ENCODE measurements around the gene CCDC124. TPM values are rescaled to one million over a fixed set of nuclear protein-coding genes. Genes with fewer than 3 reads are reported as not detected.
"Not testable (repeated sequence)": the region's sequence is repeated elsewhere in the genome, so short reads cannot be mapped to it uniquely, and the experiment has no call there.

CCDC124 gene
- 55.3 TPM for total RNA-seq
- long read RNA-seq, transcript CCDC124-201 (5 exons, 938 nt): major isoform, 56 of 72 reads
- long read RNA-seq, partial matches to known transcripts: 12 of 72 reads
- long read RNA-seq, other reads (novel, unspliced or antisense): 4 of 72 reads

DNA sequence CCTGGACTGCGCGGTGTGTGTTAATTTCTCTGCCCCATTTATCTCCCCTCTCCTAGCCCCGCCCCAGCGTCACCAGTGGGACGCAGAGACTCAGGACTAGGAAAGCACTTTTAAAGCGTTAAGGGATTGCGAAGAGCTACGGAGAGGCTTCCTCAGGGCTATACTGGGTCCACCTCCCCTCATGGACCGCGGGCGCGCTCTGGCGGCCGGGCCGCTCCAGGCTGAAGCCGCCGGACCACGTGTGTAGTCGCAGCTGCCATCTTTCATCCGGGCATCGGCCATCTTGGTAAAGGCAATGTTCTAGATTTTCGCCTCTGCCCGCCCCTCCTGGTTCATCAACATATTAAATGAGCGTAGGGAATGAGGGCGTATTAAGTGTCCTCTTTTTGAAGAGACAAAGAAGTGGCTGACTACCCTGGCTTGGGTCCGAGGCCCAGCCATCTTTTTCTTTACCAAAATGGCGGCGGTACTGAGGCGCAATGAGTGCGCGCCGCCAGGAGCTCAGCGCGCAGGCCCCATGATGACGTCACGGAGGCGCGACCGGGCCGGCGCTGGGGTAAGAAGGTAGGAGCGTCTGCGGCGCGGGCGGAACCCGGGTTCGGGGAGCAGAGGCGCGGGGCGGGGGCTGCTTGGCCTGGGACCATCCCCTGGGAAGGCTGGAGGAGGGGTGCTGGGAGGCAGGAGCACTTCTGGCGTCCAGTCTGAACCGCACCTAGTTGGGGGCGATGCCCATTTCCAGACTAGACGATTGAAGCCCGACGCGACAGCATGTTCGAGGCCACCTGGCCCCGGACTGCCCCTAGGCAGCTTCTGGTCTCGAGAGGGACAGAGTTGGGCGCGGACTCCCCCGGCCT is at the start of gene CCDC124:
TSS of gene CCDC124 (plus strand) at position 531 of the 854 bp plus-strand sequence. CDS start 3,406 bp downstream, outside the sequence.
- ATAC-seq (peak; percentile 98), DNase-seq (peak; percentile 94)
- Histone ChIP-seq H3K27ac (peak within 1 kb of the TSS; percentile 92), H3K27me3 (ENCODE audit: low read depth) (no peaks in the 10 kb centered on the region), H3K4me3 (peak within 1 kb of the TSS; percentile 78), H3K4me1 (peaks cover 21% of the 10 kb centered on the region), H3K36me3 (peaks cover 12% of the 10 kb centered on the region), H3K9me3 (no peaks in the 10 kb centered on the region)
- TF ChIP-seq, protein P1, sequence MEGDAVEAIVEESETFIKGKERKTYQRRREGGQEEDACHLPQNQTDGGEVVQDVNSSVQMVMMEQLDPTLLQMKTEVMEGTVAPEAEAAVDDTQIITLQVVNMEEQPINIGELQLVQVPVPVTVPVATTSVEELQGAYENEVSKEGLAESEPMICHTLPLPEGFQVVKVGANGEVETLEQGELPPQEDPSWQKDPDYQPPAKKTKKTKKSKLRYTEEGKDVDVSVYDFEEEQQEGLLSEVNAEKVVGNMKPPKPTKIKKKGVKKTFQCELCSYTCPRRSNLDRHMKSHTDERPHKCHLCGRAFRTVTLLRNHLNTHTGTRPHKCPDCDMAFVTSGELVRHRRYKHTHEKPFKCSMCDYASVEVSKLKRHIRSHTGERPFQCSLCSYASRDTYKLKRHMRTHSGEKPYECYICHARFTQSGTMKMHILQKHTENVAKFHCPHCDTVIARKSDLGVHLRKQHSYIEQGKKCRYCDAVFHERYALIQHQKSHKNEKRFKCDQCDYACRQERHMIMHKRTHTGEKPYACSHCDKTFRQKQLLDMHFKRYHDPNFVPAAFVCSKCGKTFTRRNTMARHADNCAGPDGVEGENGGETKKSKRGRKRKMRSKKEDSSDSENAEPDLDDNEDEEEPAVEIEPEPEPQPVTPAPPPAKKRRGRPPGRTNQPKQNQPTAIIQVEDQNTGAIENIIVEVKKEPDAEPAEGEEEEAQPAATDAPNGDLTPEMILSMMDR (IDR thresholded peaks at IDR 0.05): peak; percentile 89
- intact Hi-C loops (cut with DNase I): no loop called here

- DNase-seq (no peak), ATAC-seq (no peak)
- H3K4me3 ChIP-seq: no peak overlapping the region
- no peaks in the 10 kb centered on the region for H3K4me1 ChIP-seq
- H3K36me3 ChIP-seq: no peaks in the 10 kb centered on the region
- H3K9me3 ChIP-seq: no peaks in the 10 kb centered on the region
- TF ChIP-seq, protein P1 (IDR thresholded peaks at IDR 0.05): no peak
- no peak overlapping the region for H3K27ac ChIP-seq
- H3K27me3 ChIP-seq (ENCODE audit: low read depth): peaks cover 4% of the 10 kb centered on the region
- intact Hi-C loops (cut with DNase I): no loop called here
These were observed 49.0 kb upstream of the CCDC124 start for GRCh38 chr19:17883627-17884410.

DNA sequence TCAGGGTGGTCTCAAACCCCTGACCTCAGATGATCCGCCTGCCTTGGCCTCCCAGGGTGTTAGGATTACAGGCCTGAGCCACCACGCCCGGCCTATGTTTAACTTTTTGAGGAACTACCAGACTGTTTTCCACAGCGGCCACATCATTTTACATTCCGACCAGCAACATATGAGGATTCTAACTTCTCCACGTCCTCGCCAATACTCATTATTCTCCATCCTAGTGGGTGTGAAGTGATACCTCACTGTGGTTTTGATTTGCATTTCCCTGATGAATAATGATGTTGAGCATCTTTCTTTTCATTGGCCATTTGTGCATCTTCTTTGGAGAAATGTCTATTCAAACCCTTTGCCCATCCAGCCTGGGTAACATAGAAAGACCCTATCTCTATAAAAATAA is 46.3 kb upstream of the CCDC124 start:
- Histone ChIP-seq H3K4me3 (no peak overlapping the region), H3K27ac (no peak overlapping the region), H3K36me3 (no peaks in the 10 kb centered on the region), H3K4me1 (no peaks in the 10 kb centered on the region), H3K9me3 (no peaks in the 10 kb centered on the region), H3K27me3 (ENCODE audit: low read depth) (peaks cover 10% of the 10 kb centered on the region)
- intact Hi-C loops (cut with DNase I): no loop called here
- TF ChIP-seq, protein P1 (IDR thresholded peaks at IDR 0.05): no peak
- DNase-seq: no peak
- ATAC-seq: no peak

DNA sequence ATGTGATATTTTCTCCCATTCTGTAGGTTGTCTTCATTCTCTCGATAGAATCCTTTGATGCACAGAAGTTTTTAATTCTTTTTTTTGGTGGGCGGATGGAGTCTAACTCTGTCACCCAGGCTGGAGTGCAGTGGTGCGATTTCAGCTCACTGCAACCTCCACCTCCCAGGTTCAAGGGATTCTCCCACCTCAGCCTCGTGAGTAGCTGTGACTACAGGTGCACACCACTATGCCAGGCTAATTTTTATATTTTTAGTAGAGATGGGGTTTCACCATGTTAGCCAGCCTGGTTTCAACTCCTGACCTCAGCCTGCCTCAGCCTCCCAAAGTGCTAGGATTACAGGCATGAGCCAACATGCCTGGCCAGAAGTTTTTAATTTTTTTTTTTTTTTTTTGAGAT is 45.6 kb upstream of the CCDC124 start:
- H3K36me3 ChIP-seq; H3K4me1 ChIP-seq; DNase-seq; H3K4me3 ChIP-seq; H3K27ac ChIP-seq; intact Hi-C loops (cut with DNase I); H3K9me3 ChIP-seq; ATAC-seq: not testable (repeated sequence)
- peaks cover 10% of the 10 kb centered on the region for H3K27me3 ChIP-seq (ENCODE audit: low read depth)

- Histone ChIP-seq H3K4me3 (no peak overlapping the region), H3K4me1 (no peaks in the 10 kb centered on the region), H3K36me3 (no peaks in the 10 kb centered on the region), H3K27ac (no peak overlapping the region), H3K9me3 (no peaks in the 10 kb centered on the region), H3K27me3 (ENCODE audit: low read depth) (peaks cover 11% of the 10 kb centered on the region)
- intact Hi-C loops (cut with DNase I): no loop called here
- DNase-seq: no peak
- ATAC-seq: no peak
- TF ChIP-seq, protein P1 (IDR thresholded peaks at IDR 0.05): no peak
These were observed 44.6 kb upstream of the CCDC124 start for GRCh38 chr19:17888260-17888659.
